ENCODE results near the gene ANGEL1.

DNA sequence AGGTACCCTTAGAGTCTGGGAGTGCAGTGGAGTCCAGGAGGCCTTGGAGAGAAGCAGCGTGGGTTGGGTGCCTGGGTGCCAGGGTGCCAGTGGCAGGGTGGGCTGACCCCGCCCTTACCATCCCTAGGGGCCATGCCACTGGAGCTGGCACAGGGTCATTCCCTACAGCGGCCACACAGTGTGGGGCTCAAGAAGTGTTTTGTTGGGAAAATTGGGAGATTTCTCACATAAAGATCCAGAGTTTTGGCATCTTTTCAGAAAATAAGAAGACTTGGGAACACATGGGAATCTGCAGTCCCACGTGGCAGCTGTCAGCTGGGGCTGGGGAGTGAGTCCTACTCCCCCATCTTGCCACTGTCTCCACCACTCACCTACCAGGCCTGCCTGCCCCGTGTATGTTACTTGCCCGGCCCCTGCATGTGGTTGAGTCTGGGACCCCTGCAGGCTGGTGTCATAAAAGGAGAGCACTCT lies 47.2 kb downstream of the ANGEL1 start:
- TF ChIP-seq, protein P1, sequence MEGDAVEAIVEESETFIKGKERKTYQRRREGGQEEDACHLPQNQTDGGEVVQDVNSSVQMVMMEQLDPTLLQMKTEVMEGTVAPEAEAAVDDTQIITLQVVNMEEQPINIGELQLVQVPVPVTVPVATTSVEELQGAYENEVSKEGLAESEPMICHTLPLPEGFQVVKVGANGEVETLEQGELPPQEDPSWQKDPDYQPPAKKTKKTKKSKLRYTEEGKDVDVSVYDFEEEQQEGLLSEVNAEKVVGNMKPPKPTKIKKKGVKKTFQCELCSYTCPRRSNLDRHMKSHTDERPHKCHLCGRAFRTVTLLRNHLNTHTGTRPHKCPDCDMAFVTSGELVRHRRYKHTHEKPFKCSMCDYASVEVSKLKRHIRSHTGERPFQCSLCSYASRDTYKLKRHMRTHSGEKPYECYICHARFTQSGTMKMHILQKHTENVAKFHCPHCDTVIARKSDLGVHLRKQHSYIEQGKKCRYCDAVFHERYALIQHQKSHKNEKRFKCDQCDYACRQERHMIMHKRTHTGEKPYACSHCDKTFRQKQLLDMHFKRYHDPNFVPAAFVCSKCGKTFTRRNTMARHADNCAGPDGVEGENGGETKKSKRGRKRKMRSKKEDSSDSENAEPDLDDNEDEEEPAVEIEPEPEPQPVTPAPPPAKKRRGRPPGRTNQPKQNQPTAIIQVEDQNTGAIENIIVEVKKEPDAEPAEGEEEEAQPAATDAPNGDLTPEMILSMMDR (IDR thresholded peaks at IDR 0.05; ENCODE audit: insufficient read depth, low read length, poor library complexity, severe bottlenecking): no peak
- no peak for TF ChIP-seq EZH2phosphoT487 (conservative IDR thresholded peaks at IDR 0.05; ENCODE audit: low read length)
